Breast epithelium (tissue), 4 donors: ENCODE results near the gene CLASP1. TPM values are rescaled to one million over a fixed set of nuclear protein-coding genes. Genes with fewer than 3 reads are reported as not detected.
A peak's percentile ranks its signal among the peaks of the same experiment; 100 is the strongest.

ENCODE experiments used
- DNase-seq, 2 donors: peaks; one replicate each; pipeline ENCODE4 v3.0.0-alpha.2; 2019; ENCODE audit warnings: low spot score in 2 of 2
- H3K27ac ChIP-seq, 2 donors: fragments of 200-600 bp; sonication (generic) in 1 of 2; one replicate each; pipeline ENCODE4 v1.5.1; 2016 to 2019; ENCODE audit warnings: mild to moderate bottlenecking in 1 of 2
- H3K27me3 ChIP-seq, 2 donors: fragments of 200-600 bp; sonication (generic) in 1 of 2; one replicate each; pipeline versions ENCODE4 v1.5.1 to v1.6.0; 2017 to 2019; ENCODE audit warnings: control low read depth in 1 of 2, mild to moderate bottlenecking in 1 of 2
- H3K36me3 ChIP-seq: fragments of 200-600 bp; one replicate; pipeline ENCODE4 v1.5.1; 2019
- H3K4me1 ChIP-seq, 2 donors: fragments of 200-600 bp; sonication (generic); one replicate each; pipeline ENCODE4 v1.5.1; 2016 to 2019; ENCODE audit warnings: control low read depth in 1 of 2
- H3K4me3 ChIP-seq, 3 donors: fragments of 200-600 bp; sonication (generic); 1 replicate in 2 of 3; 2 replicates in 1 of 3; pipeline ENCODE4 v1.5.1; 2016 to 2019; ENCODE audit warnings: mild to moderate bottlenecking in 3 of 3, moderate library complexity in 2 of 3
- H3K9me3 ChIP-seq, 2 donors: fragments of 200-600 bp; sonication (generic) in 1 of 2; one replicate each; pipeline ENCODE4 v1.5.1; 2016 to 2019; ENCODE audit warnings: control low read depth in 1 of 2
- POLR2A ChIP-seq: fragments of 450-650 bp; IDR thresholded peaks from one replicate; pipeline ENCODE4 v1.6.1; 2016; ENCODE audit warnings: antibody characterized with exemption, mild to moderate bottlenecking, moderate library complexity
- POLR2AphosphoS5 ChIP-seq, 3 donors: sonication (generic); formaldehyde crosslinking; IDR thresholded peaks; one replicate each; pipeline ENCODE4 v1.6.1; 2017; ENCODE audit warnings: antibody characterized with exemption in 3 of 3
- intact Hi-C: fragments of 100-400 bp; cut with DNase I; formaldehyde crosslinking; loops from one replicate; pipeline ENCODE4 v1.15.1; 2023; ENCODE audit warnings: low total_unique reads
- total RNA-seq, 3 donors: library from RNA; depleted of rRNA; stranded (reverse); fragments of >200 nt; gene quantifications; one replicate each; pipeline ENCODE4 v1.1.0, GENCODE V29; 2016
- TF ChIP-seq, protein P1 (sequence below), 3 donors: fragments of 450-650 bp; IDR thresholded peaks; one replicate each; pipeline ENCODE4 v1.5.1; 2016 to 2017; ENCODE audit warnings: antibody characterized with exemption in 3 of 3, mild to moderate bottlenecking in 3 of 3, moderate library complexity in 3 of 3

CLASP1 gene
- total RNA-seq, 3 donors from 2014 or later: 80.3 to 106 (median 98.7) TPM

DNA sequence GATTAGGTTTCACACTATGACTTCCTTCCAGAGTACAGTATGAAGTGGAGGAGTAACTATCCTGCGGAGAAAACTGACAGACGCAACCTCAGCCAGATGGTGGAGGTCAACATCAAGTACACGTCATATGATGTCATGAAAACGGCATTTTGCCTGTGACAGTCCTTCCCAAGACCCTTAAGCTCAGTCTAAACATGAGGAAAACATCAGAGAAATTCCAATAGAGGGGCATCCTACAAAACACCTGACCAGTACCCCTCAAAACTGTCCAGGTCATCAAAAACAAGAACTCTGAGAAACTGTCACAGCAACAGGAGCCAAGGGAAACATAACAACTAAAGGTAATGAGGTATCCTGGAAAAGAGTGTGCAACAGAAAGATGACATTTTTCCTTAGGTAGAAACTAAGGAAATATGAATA lies 116.9 kb downstream of the CLASP1 start:
- Histone ChIP-seq H3K36me3 (no peaks in the 10 kb centered on the region), H3K4me1 (peaks cover 0 to 12% of the 10 kb centered on the region in 2 donors), H3K27ac (no peak overlapping the region), H3K9me3 (no peaks in the 10 kb centered on the region), H3K27me3 (no peaks in the 10 kb centered on the region), H3K4me3 (no peak overlapping the region)
- no peak for DNase-seq
- no peak for TF ChIP-seq POLR2A
- TF ChIP-seq, protein P1, sequence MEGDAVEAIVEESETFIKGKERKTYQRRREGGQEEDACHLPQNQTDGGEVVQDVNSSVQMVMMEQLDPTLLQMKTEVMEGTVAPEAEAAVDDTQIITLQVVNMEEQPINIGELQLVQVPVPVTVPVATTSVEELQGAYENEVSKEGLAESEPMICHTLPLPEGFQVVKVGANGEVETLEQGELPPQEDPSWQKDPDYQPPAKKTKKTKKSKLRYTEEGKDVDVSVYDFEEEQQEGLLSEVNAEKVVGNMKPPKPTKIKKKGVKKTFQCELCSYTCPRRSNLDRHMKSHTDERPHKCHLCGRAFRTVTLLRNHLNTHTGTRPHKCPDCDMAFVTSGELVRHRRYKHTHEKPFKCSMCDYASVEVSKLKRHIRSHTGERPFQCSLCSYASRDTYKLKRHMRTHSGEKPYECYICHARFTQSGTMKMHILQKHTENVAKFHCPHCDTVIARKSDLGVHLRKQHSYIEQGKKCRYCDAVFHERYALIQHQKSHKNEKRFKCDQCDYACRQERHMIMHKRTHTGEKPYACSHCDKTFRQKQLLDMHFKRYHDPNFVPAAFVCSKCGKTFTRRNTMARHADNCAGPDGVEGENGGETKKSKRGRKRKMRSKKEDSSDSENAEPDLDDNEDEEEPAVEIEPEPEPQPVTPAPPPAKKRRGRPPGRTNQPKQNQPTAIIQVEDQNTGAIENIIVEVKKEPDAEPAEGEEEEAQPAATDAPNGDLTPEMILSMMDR (IDR thresholded peaks at IDR 0.05): no peak
- TF ChIP-seq POLR2AphosphoS5 (IDR thresholded peaks at IDR 0.05): no peak
- intact Hi-C loops: loop anchor here (10.0 kb wide), 1 partner anchor 202 kb away; the partner anchor contains the start of gene NIFK

DNA sequence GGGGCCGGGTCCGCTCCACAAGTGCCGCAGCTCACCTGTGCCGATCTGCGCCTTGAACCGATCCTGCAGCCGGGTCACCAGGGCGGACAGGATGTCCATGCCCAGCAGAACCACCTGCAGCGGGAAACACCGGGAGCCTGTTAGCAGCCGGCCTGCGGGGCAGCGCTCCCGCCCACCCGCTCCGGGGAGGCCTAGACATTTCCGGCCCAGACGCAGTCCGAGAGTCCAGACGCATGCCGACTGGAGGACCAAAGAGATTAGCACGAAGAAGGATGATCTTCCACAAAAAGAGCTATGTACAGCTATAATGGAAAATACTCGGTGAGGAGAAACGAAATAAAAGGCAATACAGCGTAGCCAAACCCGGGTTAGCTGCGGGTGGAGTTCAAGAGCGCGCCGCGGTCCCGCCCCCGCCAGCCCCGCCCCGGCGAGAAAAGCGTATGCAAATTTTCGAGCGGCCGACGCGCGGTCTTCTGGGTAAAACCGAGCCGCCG lies 119.0 kb downstream of the CLASP1 start:
- intact Hi-C loops: loop anchor here (10.0 kb wide), 1 partner anchor 205 kb away; the partner anchor contains the start of gene NIFK
- H3K27me3 ChIP-seq: no peaks in the 10 kb centered on the region
- H3K4me1 ChIP-seq: peaks cover 0 to 12% of the 10 kb centered on the region in 2 donors
- H3K27ac ChIP-seq: peak overlapping the region; percentile 96 to 97
- H3K36me3 ChIP-seq: no peaks in the 10 kb centered on the region
- DNase-seq: peak; percentile 65 to 85
- peak overlapping the region; percentile 66 to 84 (median 75) for H3K4me3 ChIP-seq
- TF ChIP-seq, protein P1 (IDR thresholded peaks at IDR 0.05): no peak
- no peak for TF ChIP-seq POLR2AphosphoS5 (IDR thresholded peaks at IDR 0.05)
- no peak for TF ChIP-seq POLR2A
- H3K9me3 ChIP-seq: no peaks in the 10 kb centered on the region

DNA sequence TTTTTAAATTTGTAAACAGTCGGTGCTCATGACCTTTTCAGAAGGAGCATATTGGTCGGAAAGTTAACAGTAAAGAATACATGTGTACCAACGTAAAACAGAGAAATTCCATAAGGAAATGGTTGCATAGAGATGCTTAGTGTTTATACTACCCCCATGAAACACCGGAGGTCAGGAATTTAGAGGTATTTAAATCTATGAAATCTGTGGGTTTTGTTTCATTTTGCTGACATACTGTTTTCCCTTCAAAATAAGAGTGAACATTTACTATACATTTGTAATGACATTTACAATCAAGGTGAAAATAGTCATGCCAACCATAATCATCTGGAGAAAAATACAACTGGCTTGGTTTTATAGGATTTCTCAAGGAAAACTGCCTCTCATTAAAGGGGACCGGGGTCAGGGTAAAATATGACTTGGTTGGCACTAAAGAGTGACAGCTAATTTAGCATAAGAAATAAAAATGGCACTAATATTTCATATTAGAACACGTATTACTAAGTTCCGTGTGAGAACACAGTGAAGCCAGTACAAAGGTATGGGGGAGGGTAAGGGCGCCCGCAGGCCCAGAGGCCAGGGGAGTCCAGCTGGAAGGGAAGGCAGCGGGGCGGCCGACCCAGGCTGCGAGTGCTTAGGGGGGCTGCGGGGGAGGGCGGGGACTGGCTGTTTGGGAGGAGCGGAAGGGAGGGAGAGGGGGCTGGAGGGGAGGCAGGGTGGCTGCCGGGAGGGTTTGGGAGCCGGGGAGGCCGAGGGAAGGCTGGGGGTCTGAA lies 119.6 kb downstream of the CLASP1 start:
- Histone ChIP-seq H3K9me3 (no peaks in the 10 kb centered on the region), H3K4me1 (peaks cover 0 to 12% of the 10 kb centered on the region in 2 donors), H3K27me3 (no peaks in the 10 kb centered on the region), H3K27ac (peak overlapping the region; percentile 96 to 97), H3K36me3 (no peaks in the 10 kb centered on the region), H3K4me3 (peak overlapping the region; percentile 66 to 84 (median 75))
- intact Hi-C loops: loop anchor here (10.0 kb wide), 1 partner anchor 205 kb away; the partner anchor contains the start of gene NIFK
- peak in 1 of 2 donors; percentile 32 for DNase-seq
- TF ChIP-seq POLR2AphosphoS5 (IDR thresholded peaks at IDR 0.05) (no peak), POLR2A (no peak)
- TF ChIP-seq, protein P1 (IDR thresholded peaks at IDR 0.05): no peak

DNA sequence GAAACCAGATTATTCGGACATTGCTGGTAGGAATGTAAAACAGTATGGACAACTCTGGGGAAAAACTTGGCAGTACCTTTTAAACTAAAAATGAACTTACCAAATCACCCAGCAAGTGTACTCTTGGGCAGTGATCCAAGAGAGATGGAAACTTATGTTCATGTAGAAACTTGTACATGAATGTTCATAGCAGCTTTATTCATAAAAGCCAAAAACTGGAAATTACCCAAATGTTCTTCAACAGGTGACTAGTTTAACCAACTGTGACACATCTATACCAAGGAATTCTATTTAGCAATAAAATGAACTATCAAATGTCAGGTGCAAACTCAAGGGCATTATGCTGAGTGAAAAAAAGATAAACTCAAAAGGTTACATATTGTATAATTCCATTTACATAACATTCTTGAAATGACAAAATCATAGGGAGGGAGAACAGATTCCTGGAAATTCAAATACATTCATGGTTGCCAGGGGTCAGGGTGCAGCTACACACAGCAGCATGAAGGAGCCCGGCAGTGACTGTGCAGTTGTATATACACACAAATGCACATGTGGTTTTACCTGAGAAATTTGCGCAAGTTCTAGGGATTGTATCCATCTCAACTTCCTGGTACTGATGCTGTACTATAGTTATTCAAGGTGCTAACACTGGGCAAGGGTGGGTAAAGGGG lies 122.1 kb downstream of the CLASP1 start:
- intact Hi-C loops: no loop called here

More for the DNA sequence above, 122.1 kb downstream of the CLASP1 start:
- TF ChIP-seq, protein P1 (IDR thresholded peaks at IDR 0.05): no peak
- no peak for TF ChIP-seq POLR2AphosphoS5 (IDR thresholded peaks at IDR 0.05)
- no peak for TF ChIP-seq POLR2A
- no peaks in the 10 kb centered on the region for H3K9me3 ChIP-seq
- H3K36me3 ChIP-seq: no peaks in the 10 kb centered on the region
- no peaks in the 10 kb centered on the region for H3K27me3 ChIP-seq
- H3K27ac ChIP-seq: no peak overlapping the region
- H3K4me3 ChIP-seq: no peak overlapping the region
- no peak for DNase-seq
- peaks cover 0 to 12% of the 10 kb centered on the region in 2 donors for H3K4me1 ChIP-seq
